ENCODE measurements around the gene ASB6. TPM values are rescaled to one million over a fixed set of nuclear protein-coding genes. Genes with fewer than 3 reads are reported as not detected.
A peak's percentile ranks its signal among the peaks of the same experiment; 100 is the strongest.
"Not testable (repeated sequence)": the region's sequence is repeated elsewhere in the genome, so short reads cannot be mapped to it uniquely, and the experiment has no call there.

The ASB6 gene
- total RNA-seq, 1 donor from 2014 or later: 26.2 TPM

GRCh38 chr9:129665814-129666520 lies 24.0 kb upstream of the ASB6 start:
- Mint-ChIP-seq H3K27me3 (ENCODE audit: unreplicated experiment) (peaks cover 9% of the 10 kb centered on the region), H3K4me1 (ENCODE audit: unreplicated experiment) (peaks cover 4% of the 10 kb centered on the region), H3K36me3 (ENCODE audit: low read depth, unreplicated experiment) (no peaks in the 10 kb centered on the region), H3K4me3 (ENCODE audit: unreplicated experiment) (no peak overlapping the region), H3K9me3 (ENCODE audit: unreplicated experiment) (no peaks in the 10 kb centered on the region), H3K27ac (ENCODE audit: unreplicated experiment) (no peak overlapping the region)
- no peak for DNase-seq (ENCODE audit: low spot score)
- TF ChIP-seq CTCF (IDR thresholded peaks at IDR 0.05; ENCODE audit: unreplicated experiment): no peak

- Mint-ChIP-seq H3K4me1 (ENCODE audit: unreplicated experiment) (peaks cover 4% of the 10 kb centered on the region), H3K4me3 (ENCODE audit: unreplicated experiment) (peak within 1 kb of the TSS; percentile 74), H3K36me3 (ENCODE audit: low read depth, unreplicated experiment) (no peaks in the 10 kb centered on the region), H3K9me3 (ENCODE audit: unreplicated experiment) (no peaks in the 10 kb centered on the region), H3K27me3 (ENCODE audit: unreplicated experiment) (peaks cover 9% of the 10 kb centered on the region), H3K27ac (ENCODE audit: unreplicated experiment) (no peak within 1 kb of the TSS)
- no peak for TF ChIP-seq CTCF (IDR thresholded peaks at IDR 0.05; ENCODE audit: unreplicated experiment)
- peak; percentile 51 for DNase-seq (ENCODE audit: low spot score)
These were observed 23.4 kb upstream of the ASB6 start, which contains the start of gene PRRX2 for GRCh38 chr9:129665389-129665775. Gene PRRX2, plus strand, starts transcription at chr9:129665647. Its CDS starts 221 bp downstream, at chr9:129665868.

GRCh38 chr9:129664746-129665388 lies 22.9 kb upstream of the ASB6 start:
- H3K27me3 Mint-ChIP-seq (ENCODE audit: unreplicated experiment): peaks cover 9% of the 10 kb centered on the region
- no peak for TF ChIP-seq CTCF (IDR thresholded peaks at IDR 0.05; ENCODE audit: unreplicated experiment)

GRCh38 chr9:129662239-129662638 lies 20.3 kb upstream of the ASB6 start:
- not testable (repeated sequence) for H3K4me3 Mint-ChIP-seq (ENCODE audit: unreplicated experiment); H3K27ac Mint-ChIP-seq (ENCODE audit: unreplicated experiment); DNase-seq (ENCODE audit: low spot score); H3K4me1 Mint-ChIP-seq (ENCODE audit: unreplicated experiment); H3K36me3 Mint-ChIP-seq (ENCODE audit: low read depth, unreplicated experiment); H3K27me3 Mint-ChIP-seq (ENCODE audit: unreplicated experiment); H3K9me3 Mint-ChIP-seq (ENCODE audit: unreplicated experiment)

More at GRCh38 chr9:129664746-129665388, 22.9 kb upstream of the ASB6 start:
- DNase-seq (ENCODE audit: low spot score): no peak
- Mint-ChIP-seq H3K27ac (ENCODE audit: unreplicated experiment) (no peak overlapping the region), H3K36me3 (ENCODE audit: low read depth, unreplicated experiment) (no peaks in the 10 kb centered on the region), H3K4me3 (ENCODE audit: unreplicated experiment) (peak overlapping the region; percentile 74), H3K9me3 (ENCODE audit: unreplicated experiment) (no peaks in the 10 kb centered on the region), H3K4me1 (ENCODE audit: unreplicated experiment) (peaks cover 2% of the 10 kb centered on the region)

- no peak for TF ChIP-seq CTCF (IDR thresholded peaks at IDR 0.05; ENCODE audit: unreplicated experiment)
- DNase-seq (ENCODE audit: low spot score): no peak
- no peak overlapping the region for H3K4me3 Mint-ChIP-seq (ENCODE audit: unreplicated experiment)
- H3K4me1 Mint-ChIP-seq (ENCODE audit: unreplicated experiment): peaks cover 4% of the 10 kb centered on the region
- H3K27me3 Mint-ChIP-seq (ENCODE audit: unreplicated experiment): peaks cover 6% of the 10 kb centered on the region
- no peaks in the 10 kb centered on the region for H3K36me3 Mint-ChIP-seq (ENCODE audit: low read depth, unreplicated experiment)
- no peaks in the 10 kb centered on the region for H3K9me3 Mint-ChIP-seq (ENCODE audit: unreplicated experiment)
- no peak overlapping the region for H3K27ac Mint-ChIP-seq (ENCODE audit: unreplicated experiment)
These were observed 19.1 kb upstream of the ASB6 start for GRCh38 chr9:129661029-129661428.

All from endothelial cell (in vitro differentiated cells).